ENCODE data around the gene BMERB1. TPM values are rescaled to one million over a fixed set of nuclear protein-coding genes. Genes with fewer than 3 reads are reported as not detected.
"Not testable (repeated sequence)": the region's sequence is repeated elsewhere in the genome, so short reads cannot be mapped to it uniquely, and the experiment has no call there.

BMERB1 gene
- total RNA-seq, 1 experiment from 2014 or later = 80.0 TPM

DNA sequence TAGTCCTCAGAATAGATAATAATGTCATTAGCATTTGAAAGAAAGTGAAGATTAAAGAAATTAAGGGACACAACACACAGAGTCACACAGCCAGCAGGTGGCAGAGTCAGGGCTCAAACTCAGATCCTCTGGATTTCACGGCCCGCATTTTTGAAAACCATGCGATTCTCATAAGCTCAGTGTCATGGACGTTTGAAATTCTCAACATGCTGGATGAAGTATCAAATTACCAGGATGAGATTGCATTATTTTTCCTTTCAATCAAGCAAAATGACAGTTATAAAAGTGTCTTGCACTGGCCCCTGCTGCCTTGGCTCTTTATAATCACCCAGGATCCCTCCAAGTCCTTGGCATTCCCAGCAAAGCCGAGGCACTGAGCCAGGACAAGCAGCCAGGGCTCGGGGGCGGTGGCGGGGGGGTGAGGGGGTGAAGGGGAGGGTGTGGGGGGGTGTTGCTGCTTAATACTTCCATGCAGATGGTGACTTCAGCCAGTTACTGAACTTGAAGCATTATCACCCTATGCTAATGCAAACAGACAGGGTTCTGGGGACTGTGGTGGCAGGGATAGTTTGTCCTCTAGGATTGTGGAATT lies 6.6 kb upstream of the BMERB1 start:
- intact Hi-C loops (cut with micrococcal nuclease; ENCODE audit: unreplicated experiment) = loop anchor here (10.0 kb wide), 1 partner anchor 57 kb away; no protein-coding TSS in a partner anchor
- POLR2A ChIA-PET = interaction anchor here (0.7 kb wide), 1 partner anchor 137 kb away, joined by 7 read pairs; no protein-coding TSS in a partner anchor
- no TSS peak for BruUV-seq (replicated peaks)

DNA sequence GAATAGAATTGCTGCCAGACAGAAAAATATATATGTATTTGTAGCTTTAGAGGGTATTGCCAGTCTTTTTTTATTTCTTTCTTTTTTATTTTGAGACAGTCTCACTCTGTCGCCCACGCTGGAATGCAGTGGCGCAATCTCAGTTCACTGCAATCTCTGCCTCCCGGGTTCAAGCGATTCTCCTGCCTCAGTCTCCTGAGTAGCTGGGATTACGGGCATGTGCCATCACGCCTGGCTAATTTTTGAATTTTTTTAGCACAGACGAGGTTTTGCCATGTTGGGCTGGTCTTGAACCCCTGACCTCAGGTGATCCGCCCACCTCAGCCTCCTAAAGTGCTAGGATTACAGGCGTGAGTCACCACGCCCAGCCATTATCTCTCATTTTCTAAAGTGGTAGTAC lies 3.5 kb upstream of the BMERB1 start:
- ATAC-seq; H3K9me3 ChIP-seq (ENCODE audit: control insufficient read depth, insufficient read depth, low read depth, low read length); POLR2A ChIA-PET; in situ Hi-C loops (cut with HindIII; ENCODE audit: low pct_unique_long_range_greater_than_20kb, low sequenced_read_pairs); DNase-seq (ENCODE audit: low read depth, low spot score); CTCF ChIA-PET; H3K27me3 ChIP-seq (ENCODE audit: control insufficient read depth, insufficient read depth, low read length); H3K4me3 ChIP-seq (ENCODE audit: low read depth in 2 of 2, low read length in 2 of 2); H3K27ac ChIP-seq (ENCODE audit: low read length); H3K36me3 ChIP-seq (ENCODE audit: control insufficient read depth, insufficient read depth, low read length); H3K4me1 ChIP-seq (ENCODE audit: control insufficient read depth, insufficient read depth, low read length); BruUV-seq (replicated peaks): not testable (repeated sequence)
- intact Hi-C loops (cut with micrococcal nuclease; ENCODE audit: unreplicated experiment) = loop anchor here (10.0 kb wide), 1 partner anchor 164 kb away; no protein-coding TSS in a partner anchor

More for the DNA sequence above, 6.6 kb upstream of the BMERB1 start:
- Histone ChIP-seq H3K27ac (ENCODE audit: low read length) (no peak overlapping the region), H3K27me3 (ENCODE audit: control insufficient read depth, insufficient read depth, low read length) (no peaks in the 10 kb centered on the region), H3K4me1 (ENCODE audit: control insufficient read depth, insufficient read depth, low read length) (no peaks in the 10 kb centered on the region), H3K4me3 (ENCODE audit: low read depth in 2 of 2, low read length in 2 of 2) (no peak overlapping the region), H3K9me3 (ENCODE audit: control insufficient read depth, insufficient read depth, low read depth, low read length) (no peaks in the 10 kb centered on the region), H3K36me3 (ENCODE audit: control insufficient read depth, insufficient read depth, low read length) (no peaks in the 10 kb centered on the region)
- CTCF ChIA-PET = interaction anchor here (0.6 to 1.0 kb wide), 8 partner anchors 11 to 270 kb away, joined by 3 to 6 read pairs (median 4); no protein-coding TSS in a partner anchor
- in situ Hi-C loops (cut with HindIII; ENCODE audit: low pct_unique_long_range_greater_than_20kb, low sequenced_read_pairs) = no loop called here
- ATAC-seq (peak; percentile 89), DNase-seq (ENCODE audit: low read depth, low spot score) (no peak)
- no peak for TF ChIP-seq SIN3A (IDR thresholded peaks at IDR 0.05; ENCODE audit: borderline replicate concordance, insufficient read depth, low read depth, low read length)
- no peak for TF ChIP-seq TCF7L2 (IDR thresholded peaks at IDR 0.05; ENCODE audit: low read depth, low read length)
- no peak for TF ChIP-seq REST (IDR thresholded peaks at IDR 0.05; ENCODE audit: insufficient read depth in 1 of 2, low read depth in 2 of 2, low read length in 1 of 2)
- TF ChIP-seq, protein P1, sequence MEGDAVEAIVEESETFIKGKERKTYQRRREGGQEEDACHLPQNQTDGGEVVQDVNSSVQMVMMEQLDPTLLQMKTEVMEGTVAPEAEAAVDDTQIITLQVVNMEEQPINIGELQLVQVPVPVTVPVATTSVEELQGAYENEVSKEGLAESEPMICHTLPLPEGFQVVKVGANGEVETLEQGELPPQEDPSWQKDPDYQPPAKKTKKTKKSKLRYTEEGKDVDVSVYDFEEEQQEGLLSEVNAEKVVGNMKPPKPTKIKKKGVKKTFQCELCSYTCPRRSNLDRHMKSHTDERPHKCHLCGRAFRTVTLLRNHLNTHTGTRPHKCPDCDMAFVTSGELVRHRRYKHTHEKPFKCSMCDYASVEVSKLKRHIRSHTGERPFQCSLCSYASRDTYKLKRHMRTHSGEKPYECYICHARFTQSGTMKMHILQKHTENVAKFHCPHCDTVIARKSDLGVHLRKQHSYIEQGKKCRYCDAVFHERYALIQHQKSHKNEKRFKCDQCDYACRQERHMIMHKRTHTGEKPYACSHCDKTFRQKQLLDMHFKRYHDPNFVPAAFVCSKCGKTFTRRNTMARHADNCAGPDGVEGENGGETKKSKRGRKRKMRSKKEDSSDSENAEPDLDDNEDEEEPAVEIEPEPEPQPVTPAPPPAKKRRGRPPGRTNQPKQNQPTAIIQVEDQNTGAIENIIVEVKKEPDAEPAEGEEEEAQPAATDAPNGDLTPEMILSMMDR (IDR thresholded peaks at IDR 0.05) = peak; percentile 88

DNA sequence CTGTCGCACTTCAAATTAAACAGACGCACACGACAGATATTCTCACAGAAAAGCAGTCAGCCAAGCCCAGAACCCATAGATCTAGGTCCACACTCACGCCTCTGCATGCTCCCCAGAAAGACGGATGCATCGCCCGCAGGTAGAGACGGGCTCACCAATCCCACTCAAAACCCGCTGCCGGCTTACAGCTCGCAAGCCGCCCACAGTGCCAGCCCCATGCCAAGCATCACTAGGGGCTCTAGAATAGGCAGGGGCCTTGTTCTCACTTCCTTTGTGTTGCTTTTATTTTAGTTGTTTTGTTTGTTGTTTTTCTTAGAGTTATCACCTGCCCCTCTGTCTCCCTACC lies 336 bp upstream of the BMERB1 start:
- in situ Hi-C loops (cut with HindIII; ENCODE audit: low pct_unique_long_range_greater_than_20kb, low sequenced_read_pairs) (no loop called here), intact Hi-C loops (cut with micrococcal nuclease; ENCODE audit: unreplicated experiment) (loop anchor here (10.0 kb wide), 1 partner anchor 161 kb away; no protein-coding TSS in a partner anchor)
- peak overlapping the region; percentile 64 for H3K27ac ChIP-seq (ENCODE audit: low read length)
- no peak for TF ChIP-seq POLR2AphosphoS5 (IDR thresholded peaks at IDR 0.05; ENCODE audit: low read depth, low read length)
- no peak for TF ChIP-seq TCF7L2 (IDR thresholded peaks at IDR 0.05; ENCODE audit: low read depth, low read length)
- TF ChIP-seq, protein P1 (IDR thresholded peaks at IDR 0.05) = no peak
- no peak for TF ChIP-seq SIN3A (IDR thresholded peaks at IDR 0.05; ENCODE audit: borderline replicate concordance, insufficient read depth, low read depth, low read length)
- TF ChIP-seq REST (IDR thresholded peaks at IDR 0.05; ENCODE audit: insufficient read depth in 1 of 2, low read depth in 2 of 2, low read length in 1 of 2) = no peak
- POLR2A ChIA-PET = no interaction called here
- peaks cover 26% of the 10 kb centered on the region for H3K4me1 ChIP-seq (ENCODE audit: control insufficient read depth, insufficient read depth, low read length)
- ATAC-seq (peak; percentile 42), DNase-seq (ENCODE audit: low read depth, low spot score) (no peak)
- peak overlapping the region; percentile 71 to 81 for H3K4me3 ChIP-seq (ENCODE audit: low read depth in 2 of 2, low read length in 2 of 2)
- no TSS peak for BruUV-seq (replicated peaks)
- H3K36me3 ChIP-seq (ENCODE audit: control insufficient read depth, insufficient read depth, low read length) = no peaks in the 10 kb centered on the region
- no peaks in the 10 kb centered on the region for H3K9me3 ChIP-seq (ENCODE audit: control insufficient read depth, insufficient read depth, low read depth, low read length)
- CTCF ChIA-PET = interaction anchor here (0.6 kb wide), 1 partner anchor 567 kb away, joined by 3 read pairs; no protein-coding TSS in a partner anchor
- no peaks in the 10 kb centered on the region for H3K27me3 ChIP-seq (ENCODE audit: control insufficient read depth, insufficient read depth, low read length)
